Measurements from ENCODE around the gene BACE2.

BACE2 gene

DNA sequence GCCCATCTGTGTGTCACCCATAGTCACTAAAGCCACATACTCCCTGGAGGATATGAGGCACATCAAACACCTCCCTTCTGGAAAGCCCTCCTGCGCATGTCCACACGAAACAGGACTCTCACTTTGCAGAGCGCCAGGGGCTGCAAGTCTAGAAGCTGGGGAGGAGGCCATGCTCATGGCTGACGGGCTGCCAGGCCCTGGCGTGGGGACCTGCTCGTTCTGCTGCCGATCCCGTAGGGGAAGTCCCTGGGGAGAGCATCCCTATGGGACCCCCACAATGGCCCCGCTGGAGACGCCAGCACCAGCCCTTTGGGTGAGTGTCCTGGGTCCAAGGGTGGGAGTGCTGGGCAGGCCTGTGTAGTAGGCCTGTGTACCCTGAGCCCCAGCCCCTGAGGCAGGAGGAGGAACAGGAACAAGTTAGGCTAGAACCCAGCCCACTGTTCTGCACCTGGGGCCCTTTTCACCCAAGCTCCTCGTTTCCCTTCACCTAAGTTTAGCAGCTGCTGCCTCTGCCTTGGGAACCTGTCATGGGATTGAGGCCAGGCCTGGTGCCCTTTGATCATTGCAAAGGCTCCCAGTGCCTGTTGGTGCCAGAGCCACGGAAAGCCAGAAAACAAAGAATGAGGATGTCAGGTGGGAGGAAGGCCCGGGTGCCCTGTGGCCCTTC lies 158.6 kb downstream of the BACE2 start:
- DNase-seq = no peak

DNA sequence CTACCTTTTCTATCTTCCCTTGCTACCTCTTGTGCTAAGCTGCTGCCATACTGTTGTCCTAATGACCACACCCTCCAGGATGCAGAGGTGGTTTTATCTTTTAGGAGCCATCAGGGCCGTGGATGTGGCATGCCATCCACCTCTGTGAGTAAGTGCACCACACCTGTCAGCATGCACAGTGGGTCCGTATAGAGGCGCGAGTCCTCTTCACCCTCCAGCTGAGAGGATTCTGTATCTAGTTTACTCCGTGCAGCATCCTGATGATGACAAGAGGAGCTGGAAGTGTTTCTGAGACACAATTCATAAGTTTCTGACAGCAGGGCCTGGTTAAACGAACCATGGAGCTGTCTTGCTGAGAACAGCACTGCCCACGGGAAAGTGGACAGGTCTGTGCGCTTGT lies 159.8 kb downstream of the BACE2 start:
- DNase-seq = no peak

DNA sequence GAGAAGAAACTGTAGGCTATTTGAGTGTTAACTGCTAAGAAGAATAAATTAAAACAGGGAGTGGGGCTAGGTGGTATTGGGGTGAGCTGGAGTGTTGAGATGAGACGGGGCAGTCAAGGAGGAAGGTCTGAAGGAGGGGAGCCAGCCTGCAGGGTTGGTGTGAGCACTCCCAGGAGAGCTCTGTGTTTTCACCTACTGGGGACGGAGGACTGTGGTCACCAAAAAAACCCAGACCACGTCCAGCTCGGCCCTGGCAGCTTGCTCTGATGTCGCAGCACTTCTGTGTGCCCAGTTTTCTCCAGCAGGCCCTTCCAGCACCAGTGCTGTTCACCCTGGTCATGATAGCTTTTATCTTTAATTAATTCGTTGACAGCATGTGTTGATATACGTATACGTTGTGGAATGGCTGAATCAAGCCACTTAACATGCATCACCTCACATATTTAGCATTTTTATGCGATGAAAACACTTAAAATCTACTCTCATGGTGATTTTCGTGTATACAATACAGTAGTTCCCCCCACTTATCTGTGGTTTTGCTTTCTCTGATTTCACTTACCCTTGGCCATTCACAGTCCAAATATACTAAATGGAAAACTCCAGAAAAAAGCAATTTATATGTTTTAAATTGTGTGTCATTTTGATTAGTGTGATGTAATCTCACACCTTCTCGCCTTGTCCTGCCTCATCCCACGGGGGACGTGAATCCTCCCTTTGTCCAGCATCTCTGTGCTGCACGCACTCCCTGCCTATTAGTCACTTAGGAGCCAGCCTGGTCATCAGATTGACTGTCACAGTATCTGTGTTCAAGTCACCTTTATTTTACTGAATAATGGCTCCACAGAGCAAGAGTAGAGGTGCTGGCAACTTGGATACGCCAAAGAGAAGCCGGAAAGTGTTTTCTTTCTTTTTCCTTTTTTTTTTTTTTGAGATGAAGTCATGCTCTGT lies 161.0 kb downstream of the BACE2 start:
- no peak for DNase-seq

All from kidney glomerular epithelial cell (primary cell).